ENCODE results near the gene KCNJ16.

The KCNJ16 gene

GRCh38 chr17:70169709-70170597 is 94.9 kb downstream of the KCNJ16 start:
- DNase-seq (ENCODE audit: low spot score) = no peak

DNA sequence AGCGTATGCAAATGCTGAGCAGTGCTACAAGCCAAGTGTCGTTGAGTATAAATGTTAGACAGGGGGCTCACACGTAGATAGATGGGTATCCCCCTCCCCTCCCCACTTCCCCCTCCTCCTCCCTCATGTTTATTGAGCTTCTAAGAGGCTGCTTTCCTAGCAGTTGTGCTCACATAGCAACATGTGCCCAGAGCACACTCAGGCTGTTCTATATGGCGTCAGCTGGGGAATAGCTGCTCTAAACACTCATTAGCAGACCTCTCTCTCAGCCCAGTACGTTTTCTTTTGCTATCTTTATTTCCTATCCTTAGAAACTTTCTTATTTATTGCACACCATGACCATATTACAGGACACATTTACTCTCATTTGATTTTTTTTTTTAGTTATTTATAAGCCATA is 96.1 kb downstream of the KCNJ16 start:
- no peak for DNase-seq (ENCODE audit: low spot score)

DNA sequence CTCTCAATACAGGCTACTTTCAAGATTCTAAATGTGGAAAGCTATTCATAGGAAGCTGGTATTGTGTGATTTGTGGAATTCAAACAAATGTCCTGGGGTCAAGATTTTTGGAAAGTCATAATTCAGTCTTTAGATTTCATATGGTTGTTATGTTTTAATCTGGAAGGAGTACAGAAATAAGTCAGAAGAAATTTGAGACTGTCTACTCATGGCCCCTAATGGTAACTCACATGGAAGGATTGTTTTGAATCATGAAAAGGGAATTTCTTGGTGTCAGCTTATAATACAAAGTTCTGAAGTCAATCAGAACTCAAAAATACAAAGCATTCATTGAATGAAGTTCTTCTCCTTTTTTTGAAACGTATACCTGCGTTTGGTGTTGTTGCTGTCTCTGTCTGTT is 97.4 kb downstream of the KCNJ16 start:
- no peak for DNase-seq (ENCODE audit: low spot score)

GRCh38 chr17:70172923-70173322 is 97.9 kb downstream of the KCNJ16 start:
- DNase-seq (ENCODE audit: low spot score) = no peak

DNA sequence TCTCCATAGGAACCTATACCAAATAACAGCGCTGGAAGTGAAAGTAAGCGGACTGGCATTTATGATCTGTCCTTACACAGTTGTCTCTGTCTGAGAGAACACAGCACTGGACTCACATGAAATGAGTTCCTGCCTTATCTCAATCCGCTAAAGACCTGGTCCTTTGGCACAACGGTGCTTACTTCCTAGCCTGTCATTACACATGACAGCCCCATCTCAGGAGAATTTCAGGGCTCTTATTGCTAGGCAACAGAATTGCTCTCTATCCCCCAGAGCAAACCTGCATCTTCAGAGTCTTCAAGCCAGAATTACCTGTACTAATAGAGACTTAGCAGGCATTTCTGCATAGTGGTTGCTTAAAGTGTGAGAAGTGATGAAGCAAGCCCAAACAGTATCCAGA is 98.7 kb downstream of the KCNJ16 start:
- no peak for DNase-seq (ENCODE audit: low spot score)

- no peak for DNase-seq (ENCODE audit: low spot score)
These were observed 106.4 kb downstream of the KCNJ16 start for GRCh38 chr17:70181376-70181775.

DNA sequence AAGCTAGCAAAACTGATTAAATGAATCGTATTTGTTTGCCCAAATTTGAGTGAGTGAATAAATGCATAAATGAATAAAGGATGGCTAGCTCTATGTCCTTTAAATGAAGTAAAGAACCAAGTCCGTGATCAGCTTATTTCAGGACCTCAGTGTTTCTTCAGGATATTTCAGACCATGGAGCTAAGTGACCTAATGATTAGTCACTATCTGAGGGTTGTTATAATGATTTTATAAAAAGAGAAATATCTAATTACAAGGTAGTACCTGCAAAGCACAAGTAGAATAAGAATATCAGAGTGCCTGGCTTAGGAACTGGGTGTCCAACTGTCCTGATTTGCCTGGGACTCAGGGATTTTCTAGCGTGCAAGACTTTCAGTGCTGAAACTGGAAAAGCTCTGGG is 106.8 kb downstream of the KCNJ16 start:
- DNase-seq (ENCODE audit: low spot score) = no peak

DNA sequence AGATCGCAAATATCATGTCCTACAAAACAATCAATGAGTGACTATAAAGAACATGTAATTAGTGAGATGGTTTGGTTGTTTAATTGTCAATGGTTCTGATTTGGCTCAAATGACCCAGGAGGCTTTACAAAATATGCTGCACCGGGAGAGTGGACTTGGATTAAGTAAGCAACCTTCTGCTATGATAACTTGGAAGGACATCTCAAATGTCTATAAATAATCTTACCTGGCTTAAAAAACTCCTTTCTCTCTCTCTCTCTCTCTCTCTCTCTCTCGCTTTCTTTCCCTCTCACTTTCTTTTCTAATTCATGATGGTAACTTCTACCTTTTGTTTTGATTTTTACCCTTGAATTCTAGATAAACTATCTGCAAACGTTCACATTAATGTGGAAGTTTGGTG is 108.5 kb downstream of the KCNJ16 start:
- DNase-seq (ENCODE audit: low spot score) = no peak

- DNase-seq (ENCODE audit: low spot score) = no peak
These were observed 109.2 kb downstream of the KCNJ16 start for GRCh38 chr17:70184207-70184606.

GRCh38 chr17:70184770-70185169 is 109.7 kb downstream of the KCNJ16 start:
- DNase-seq (ENCODE audit: low spot score) = no peak
